GM12878 (cell line): Measurements from ENCODE around the gene PTPRB. TPM values are rescaled to one million over a fixed set of nuclear protein-coding genes. Genes with fewer than 3 reads are reported as not detected.

Source experiments
- ATAC-seq: fragments of 200-7000 bp; cut with Tn5 transposase; 3 replicates; pipeline ENCODE4 v1.9.1; 2020; ENCODE audit warnings: mild to moderate bottlenecking, moderate library complexity
- BruUV-seq: library from RNA; stranded (reverse); fragments of 400-500 nt; replicated peaks from 2 replicates; lab custom pipeline; 2021; lab: Mats Ljungman, UMichigan
- CTCF ChIA-PET: fragments of 300-600 bp; sonication (Branson Sonifier 250); formaldehyde crosslinking; extraction: SDS; loops from one replicate; lab custom pipeline; 2021; ENCODE audit warnings: inconsistent platforms; lab: Yijun Ruan, JAX
- POLR2A ChIA-PET: fragments of 350-600 bp; formaldehyde crosslinking; extraction: SDS; loops from one replicate; lab custom pipeline; 2021; ENCODE audit warnings: inconsistent platforms; lab: Charles Lee
- RAD21 ChIA-PET: fragments of 300-600 bp; sonication (Branson Sonifier 250); formaldehyde crosslinking; loops from one replicate; lab custom pipeline; 2023; ENCODE audit warnings: antibody characterized with exemption; ENCODE audit not compliant: unreplicated experiment; lab: Charles Lee
- SMC1A ChIA-PET: fragments of 300-600 bp; sonication (Branson Sonifier 250); formaldehyde crosslinking; loops from one replicate; lab custom pipeline; 2023; ENCODE audit not compliant: unreplicated experiment, uncharacterized antibody; lab: Charles Lee
- DNase-seq: peaks from one replicate; pipeline ENCODE4 v3.0.0-alpha.2; 2011; ENCODE audit warnings: low read depth, low spot score
- FAIRE-seq: peaks from 3 replicates; lab custom pipeline; 2011; peaks lifted over from hg19 to GRCh38; lab: Jason Lieb, UNC
- H2AFZ ChIP-seq: 2 replicates; pipeline ENCODE4 v1.6.0; 2011; ENCODE audit warnings: low read depth, low read length, control low read depth; ENCODE audit not compliant: control insufficient read depth
- H3K27ac ChIP-seq: 2 replicates; pipeline ENCODE4 v1.5.1; 2011; ENCODE audit warnings: control low read depth; ENCODE audit not compliant: control insufficient read depth, insufficient read depth
- H3K27me3 ChIP-seq, 2 experiments: replicated peaks in 1 of 2; 2 replicates each; pipeline versions ENCODE4 v1.6.0 to v1.6.1; 2011; ENCODE audit warnings: low read length in 1 of 2; ENCODE audit not compliant: control insufficient read depth in 2 of 2, insufficient read depth in 2 of 2
- H3K36me3 ChIP-seq, 2 experiments: 2 replicates each; pipeline ENCODE4 v1.5.1; 2011; ENCODE audit warnings: low read length in 1 of 2; ENCODE audit not compliant: control insufficient read depth in 2 of 2, insufficient read depth in 2 of 2
- H3K4me1 ChIP-seq: 2 replicates; pipeline ENCODE4 v1.6.1; 2011; ENCODE audit warnings: mild to moderate bottlenecking, low read length, moderate library complexity, mixed read lengths; ENCODE audit not compliant: control insufficient read depth, insufficient read depth
- H3K4me2 ChIP-seq: 2 replicates; pipeline ENCODE4 v1.6.0; 2011; ENCODE audit warnings: control low read depth; ENCODE audit not compliant: control insufficient read depth, insufficient read depth
- H3K4me3 ChIP-seq: fragments of 200-600 bp; sonication (generic); 2 replicates; pipeline ENCODE4 v1.5.1; 2016
- H3K79me2 ChIP-seq: 2 replicates; pipeline ENCODE4 v1.6.0; 2011; ENCODE audit warnings: low read length; ENCODE audit not compliant: control insufficient read depth, insufficient read depth
- H3K9ac ChIP-seq: 2 replicates; pipeline ENCODE4 v1.8.0; 2011; ENCODE audit warnings: low read length, control low read depth, mixed read lengths; ENCODE audit not compliant: control insufficient read depth, insufficient read depth
- H3K9me3 ChIP-seq: replicated peaks from 3 replicates; pipeline ENCODE4 v1.5.1; 2011; ENCODE audit warnings: mild to moderate bottlenecking, low read length; ENCODE audit not compliant: control insufficient read depth, insufficient read depth
- H4K20me1 ChIP-seq: 2 replicates; pipeline ENCODE4 v1.6.0; 2011; ENCODE audit not compliant: control insufficient read depth, insufficient read depth
- CTCF ChIP-seq, 3 experiments: IDR thresholded peaks in 2 of 3; conservative IDR thresholded peaks in 1 of 3; 2 replicates each; pipeline ENCODE4 v1.5.1; 2011; ENCODE audit warnings: low read depth in 3 of 3, low read length in 3 of 3, mild to moderate bottlenecking in 3 of 3, control low read depth in 2 of 3, moderate library complexity in 2 of 3, inconsistent platforms in 1 of 3, mixed read lengths in 1 of 3; ENCODE audit not compliant: control insufficient read depth in 2 of 3, insufficient read depth in 1 of 3; ENCODE audit errors: extremely low read depth in 1 of 3
- GATAD2B ChIP-seq: fragments of 450-650 bp; conservative IDR thresholded peaks from 2 replicates; pipeline ENCODE4 v1.6.1; 2017; ENCODE audit warnings: low read depth, mild to moderate bottlenecking, moderate library complexity
- HDAC2 ChIP-seq: fragments of 200-600 bp; sonication (generic); IDR thresholded peaks from 2 replicates; pipeline ENCODE4 v1.6.1; 2017
- RAD21 ChIP-seq: IDR thresholded peaks from 2 replicates; pipeline ENCODE4 v1.6.1; 2011; ENCODE audit warnings: mild to moderate bottlenecking, low read depth, low read length, moderate library complexity; ENCODE audit not compliant: insufficient read depth
- SMC3 ChIP-seq: IDR thresholded peaks from 2 replicates; pipeline ENCODE4 v1.6.1; 2011; ENCODE audit warnings: low read length, improper control_type of control experiment, borderline replicate concordance
- TBL1XR1 ChIP-seq: IDR thresholded peaks from 2 replicates; pipeline ENCODE4 v1.6.1; 2012; ENCODE audit warnings: low read depth, low read length, improper control_type of control experiment
- YY1 ChIP-seq: IDR thresholded peaks from 2 replicates; pipeline ENCODE4 v1.6.1; 2011; ENCODE audit warnings: low read depth, mild to moderate bottlenecking, low read length
- ZNF24 ChIP-seq: fragments of 450-650 bp; IDR thresholded peaks from 2 replicates; pipeline ENCODE4 v1.6.1; 2017; ENCODE audit warnings: antibody characterized with exemption, mild to moderate bottlenecking
- WGBS: methylation state at CpG from one replicate; pipeline ENCODE4 v1.1.6; 2016; ENCODE audit warnings: low lambda C conversion rate; ENCODE audit not compliant: insufficient replicate concordance, insufficient coverage; ENCODE audit errors: missing lambda C conversion rate; 5-methylcytosine and 5-hydroxymethylcytosine counted together
- in situ Hi-C: fragments of 300-500 bp; cut with MboI; formaldehyde crosslinking; loops from 9 replicates; pipeline ENCODE4 v1.14.3; 2018; ENCODE audit warnings: mixed read lengths
- intact Hi-C: fragments of 100-400 bp; cut with micrococcal nuclease; formaldehyde crosslinking; loops from one replicate; pipeline ENCODE4 v1.14.2; 2022; ENCODE audit not compliant: unreplicated experiment
- polyA plus RNA-seq, 11 experiments: library from polyadenylated mRNA; depleted of rRNA in 4 of 11; unstranded in 6 of 11; stranded (reverse) in 5 of 11; fragments of >200 nt; fragmentation: Nextera tagmentation in 4 of 11; fragmentation: Illumina TruSeq in 1 of 11; extraction: Ambion mirVana in 4 of 11; extraction: Trizol in 1 of 11; gene quantifications; 1 replicate in 1 of 11; 2 replicates in 10 of 11; pipeline versions ENCODE4 v1.2.1 to v1.2.3, GENCODE V29; 2011 to 2016; ENCODE audit warnings: inconsistent platforms in 2 of 11, missing spikeins in 2 of 11, low read depth in 1 of 11
- total RNA-seq, 4 experiments: library from RNA; depleted of rRNA in 3 of 4; stranded (reverse); fragments of >200 nt in 3 of 4; fragmentation: Illumina TruSeq in 1 of 4; extraction: Trizol in 1 of 4; gene quantifications; 2 replicates each; pipeline versions ENCODE4 v1.2.1 to v1.2.3, GENCODE V29; 2013 to 2021

PTPRB gene
- total and polyA plus RNA-seq, 10 of the 15 experiments (the other 5 are each of a cell fraction or from before 2014, with no cell fraction given) = 0.03 to 0.35 (median 0.05) TPM

DNA sequence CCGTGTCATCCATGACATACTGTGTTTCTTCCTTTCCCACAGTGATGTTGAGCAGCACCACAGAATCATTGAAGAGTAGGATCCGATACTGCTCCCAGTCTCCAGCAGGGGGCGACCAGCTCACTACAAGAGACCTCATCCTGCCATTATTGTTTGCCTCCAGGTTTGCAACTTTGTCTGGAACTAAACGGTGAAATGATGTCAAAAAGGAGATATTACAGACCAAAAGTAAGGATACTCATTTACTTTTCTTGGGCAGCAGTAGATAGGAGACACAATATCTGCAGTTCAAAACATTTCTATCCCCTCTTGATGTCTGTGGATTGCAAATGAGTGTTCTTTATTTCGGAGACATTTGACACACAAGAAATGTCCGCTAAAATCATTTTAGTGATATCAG is 47.2 kb downstream of the PTPRB start:
- Histone ChIP-seq H3K27me3 (no peaks in the 10 kb centered on the region), H2AFZ (no peak overlapping the region), H3K4me1 (no peaks in the 10 kb centered on the region), H3K4me2 (no peak overlapping the region), H3K9ac (no peak overlapping the region), H3K4me3 (no peak overlapping the region), H3K27ac (no peak overlapping the region), H3K79me2 (no peaks in the 10 kb centered on the region), H3K9me3 (no peaks in the 10 kb centered on the region), H4K20me1 (no peaks in the 10 kb centered on the region), H3K36me3 (no peaks in the 10 kb centered on the region)
- no peak for FAIRE-seq
- no peak for DNase-seq
- intact Hi-C loops = loop anchor here (1.0 to 2.0 kb wide), 2 partner anchors 130 to 139 kb away; no protein-coding TSS in a partner anchor
- ChIA-PET RAD21 (interaction anchor here (0.6 kb wide), 1 partner anchor 139 kb away, joined by 3 read pairs; no protein-coding TSS in a partner anchor), SMC1A (no interaction called here), POLR2A (no interaction called here), CTCF (interaction anchor here (0.6 to 2.4 kb wide), 14 partner anchors 8 to 691 kb away, joined by 3 to 12 read pairs (median 3); no protein-coding TSS in a partner anchor)
- WGBS = 33% methylated on average over 6 of the region's 6 CpGs
- ATAC-seq = peak; percentile 93
- BruUV-seq = no TSS peak
- in situ Hi-C loops = loop anchor here (5.0 kb wide), 1 partner anchor 137 kb away; no protein-coding TSS in a partner anchor
- TF ChIP-seq ZNF24 = no peak
- no peak for TF ChIP-seq TBL1XR1
- no peak for TF ChIP-seq HDAC2
- TF ChIP-seq YY1 = peak; percentile 62; the same call in 1 of the 2 replicates
- TF ChIP-seq GATAD2B = no peak
- peak; percentile 58 to 83 (median 83) for TF ChIP-seq CTCF (IDR thresholded peaks at IDR 0.05 in 2 of 3, conservative IDR thresholded peaks at IDR 0.05 in 1 of 3; ENCODE audit: control insufficient read depth in 2 of 3, extremely low read depth in 1 of 3, insufficient read depth in 1 of 3, low read depth in 3 of 3, low read length in 3 of 3)
- peak; percentile 62 for TF ChIP-seq RAD21
- peak; percentile 62; the same call in 1 of the 2 replicates for TF ChIP-seq SMC3
